HG02943 (cell line): Measurements from ENCODE around the gene TMEM179.
"Not testable (repeated sequence)": the region's sequence is repeated elsewhere in the genome, so short reads cannot be mapped to it uniquely, and the experiment has no call there.

Source experiments
- ATAC-seq: cut with Tn5 transposase; IDR thresholded peaks from one replicate; pipeline ENCODE4 v1.9.1; 2021; ENCODE audit warnings: mild to moderate bottlenecking, low read depth, moderate library complexity; ENCODE audit not compliant: unreplicated experiment

The TMEM179 gene

DNA sequence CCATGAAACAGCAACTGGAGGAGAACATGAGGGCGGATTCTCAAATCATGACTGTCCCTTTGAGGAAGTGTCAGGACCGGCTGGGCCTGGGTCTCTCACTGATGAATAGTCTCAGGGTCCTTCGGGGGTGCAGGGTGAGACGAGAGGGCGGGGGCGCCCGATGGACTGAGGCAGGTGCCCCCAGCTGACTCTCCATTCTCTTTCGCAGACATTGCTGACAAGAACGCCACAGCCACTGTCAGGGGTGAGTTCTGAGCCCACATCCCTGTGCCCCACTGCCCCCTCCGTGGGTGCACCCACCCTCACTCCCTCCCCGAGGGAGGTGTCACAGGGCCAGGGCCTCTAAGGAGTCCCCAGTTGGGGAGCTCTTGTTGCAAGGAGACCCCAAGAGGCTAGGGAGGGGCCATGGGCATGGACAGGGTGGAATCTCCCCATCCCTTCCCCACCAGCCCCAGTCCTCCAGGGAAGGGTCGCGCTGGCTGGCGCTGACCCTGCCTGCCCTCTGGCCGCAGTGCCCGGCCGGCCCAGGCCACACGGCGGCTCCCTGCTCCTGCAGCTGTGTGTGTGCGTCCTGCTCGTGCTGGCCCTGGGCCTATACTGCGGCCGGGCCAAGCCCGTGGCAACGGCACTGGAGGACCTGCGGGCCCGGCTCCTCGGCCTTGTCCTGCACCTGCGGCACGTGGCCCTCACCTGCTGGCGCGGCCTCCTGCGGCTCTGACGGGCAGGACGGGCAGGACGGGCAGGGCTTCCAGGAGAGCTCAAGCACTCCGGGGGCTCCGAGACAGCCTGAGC, 16.3 kb downstream of the TMEM179 start:
- ATAC-seq, result no peak

DNA sequence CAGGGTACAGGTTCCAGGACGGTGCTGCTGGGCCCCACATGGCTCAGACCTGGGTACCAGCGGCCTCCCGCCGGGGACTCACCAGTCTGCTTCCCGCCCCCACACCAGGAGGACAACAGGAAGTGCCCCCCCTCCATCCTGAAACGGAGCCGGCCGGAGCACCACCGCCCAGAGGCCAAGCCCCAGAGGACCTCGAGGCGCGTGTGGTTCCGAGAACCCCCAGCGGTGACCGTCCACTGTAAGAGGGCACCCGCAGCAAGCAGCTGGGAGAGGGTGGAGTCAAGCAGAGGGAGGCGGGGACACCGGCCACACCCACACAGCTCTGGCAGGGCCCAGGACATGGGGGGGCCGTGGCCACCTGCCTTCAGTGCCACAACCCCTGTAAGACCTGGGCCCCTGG, 16.9 kb downstream of the TMEM179 start:
- ATAC-seq, result no peak

GRCh38 chr14:104586832-104587620, 17.5 kb downstream of the TMEM179 start:
- no peak for ATAC-seq

DNA sequence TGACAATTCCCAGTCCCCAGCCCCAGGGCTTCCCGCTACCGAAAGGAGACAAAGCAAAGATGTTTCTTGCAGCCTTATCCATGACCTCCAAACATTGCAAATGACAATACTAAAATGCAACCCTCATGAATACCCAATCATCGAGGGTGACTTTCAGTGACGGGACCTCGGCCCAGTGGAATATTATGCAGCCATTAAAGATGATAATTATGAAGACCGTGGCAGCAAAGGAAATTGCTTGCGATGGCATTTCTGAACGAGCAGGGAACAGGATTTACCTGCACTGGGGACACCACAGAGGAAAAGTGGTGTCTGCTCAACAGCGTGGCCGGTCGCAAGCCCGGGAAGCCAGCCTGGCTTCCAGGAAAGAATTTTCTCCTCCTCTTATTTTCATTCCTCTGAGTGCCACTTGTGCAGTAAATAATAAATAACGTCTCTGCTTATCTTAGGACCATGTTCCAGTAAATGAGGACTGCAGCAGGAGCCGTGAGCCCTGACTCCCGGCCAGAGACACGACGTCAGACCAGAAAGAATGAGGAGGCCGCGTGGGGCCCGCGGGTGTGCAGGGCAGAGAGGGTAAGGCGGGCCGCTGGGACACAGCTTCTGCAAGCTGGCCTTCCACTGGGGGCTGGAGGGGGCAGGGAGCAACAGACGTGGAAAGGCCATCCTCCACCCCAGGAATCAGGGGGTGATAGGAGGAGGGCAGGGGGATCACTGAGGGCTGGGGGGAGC, 18.4 kb downstream of the TMEM179 start:
- ATAC-seq, result no peak

DNA sequence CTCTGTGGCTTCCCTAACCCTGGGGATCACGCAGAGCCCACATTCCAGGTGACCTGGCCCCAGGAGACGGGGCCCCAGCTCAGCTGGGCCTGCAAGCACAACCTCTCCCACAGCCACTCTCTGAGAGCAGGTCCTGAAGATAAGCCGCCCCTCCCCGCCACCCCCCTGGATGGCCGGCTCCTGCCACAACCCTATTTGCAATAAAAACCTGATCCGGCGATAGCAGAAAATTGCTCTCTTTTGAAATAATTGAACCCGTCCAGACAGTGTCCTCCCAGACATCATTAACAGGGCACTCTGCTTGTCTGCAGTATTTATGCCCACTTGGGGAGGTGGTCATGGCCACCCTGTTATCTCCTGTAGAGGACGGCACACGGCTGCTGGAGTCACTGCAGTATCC, 20.0 kb downstream of the TMEM179 start:
- ATAC-seq, result no peak

GRCh38 chr14:104583424-104584306, 20.9 kb downstream of the TMEM179 start:
- no peak for ATAC-seq

- ATAC-seq, result no peak
Observed at GRCh38 chr14:104582662-104583061, 21.9 kb downstream of the TMEM179 start.

- no peak for ATAC-seq
Observed at GRCh38 chr14:104582005-104582404, 22.6 kb downstream of the TMEM179 start.

- no peak for ATAC-seq
Observed at GRCh38 chr14:104581521-104581920, 23.1 kb downstream of the TMEM179 start.

DNA sequence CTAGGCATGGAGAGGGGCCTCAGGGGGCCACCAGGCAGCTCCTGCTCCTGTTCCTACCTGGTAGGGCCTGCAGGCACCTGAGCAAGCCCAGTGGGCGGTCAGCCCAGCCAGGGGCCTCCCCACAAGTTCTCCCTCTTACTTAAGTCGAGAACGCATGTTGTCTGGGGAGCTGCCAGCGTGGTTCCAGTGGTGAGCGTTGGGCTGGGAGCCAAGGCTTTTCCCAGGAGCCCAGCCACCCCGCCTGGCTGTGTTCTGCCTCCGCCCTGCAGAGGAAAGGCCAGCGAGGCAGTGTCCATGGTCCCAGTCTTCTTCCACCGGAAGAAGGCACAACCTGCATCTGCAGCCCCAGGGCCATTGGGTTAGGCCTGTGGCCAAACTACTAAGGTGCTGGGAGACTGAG, 23.6 kb downstream of the TMEM179 start:
- ATAC-seq, result no peak

DNA sequence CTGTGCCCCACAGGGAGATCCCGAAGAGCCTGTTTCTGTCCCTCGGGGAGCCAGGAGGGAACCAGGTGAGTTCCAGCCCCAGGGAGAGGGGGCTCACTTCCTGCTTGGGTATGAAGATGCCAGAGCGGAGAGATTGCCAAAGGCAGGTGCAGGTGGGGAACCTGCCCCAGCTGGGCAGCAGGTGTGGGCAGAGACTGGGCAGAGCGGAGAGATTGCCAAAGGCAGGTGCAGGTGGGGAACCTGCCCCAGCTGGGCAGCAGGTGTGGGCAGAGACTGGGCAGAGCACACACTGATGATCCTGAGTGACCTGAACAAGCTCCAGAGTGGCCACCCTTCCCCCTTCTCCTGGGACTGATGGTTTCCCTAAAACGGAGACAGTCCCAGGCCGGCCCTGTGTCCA, 24.6 kb downstream of the TMEM179 start:
- ATAC-seq, result not testable (repeated sequence)

DNA sequence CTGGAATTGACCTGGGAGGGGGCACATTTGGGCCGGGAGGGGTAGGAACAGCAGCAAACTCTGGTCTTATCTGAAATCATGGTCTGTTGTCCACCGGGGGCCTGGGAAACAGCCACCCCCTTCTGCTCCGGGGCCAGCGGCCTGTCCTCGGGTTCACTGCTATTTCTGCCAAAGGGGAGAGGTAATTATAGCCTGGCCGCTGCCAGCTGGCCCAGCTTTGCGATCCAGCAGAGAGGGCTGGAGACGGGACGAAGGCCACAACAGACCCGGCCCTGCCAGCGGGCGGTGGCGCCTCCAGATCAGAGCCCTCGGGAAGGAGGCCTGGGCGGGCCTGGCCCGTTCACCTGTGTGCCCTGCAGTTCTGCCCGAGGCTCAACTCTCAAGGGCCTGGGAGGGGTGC, 25.1 kb downstream of the TMEM179 start, which contains the start of gene C14orf180:
Gene C14orf180 (plus strand): TSS at position 258 of the 400 bp plus-strand sequence. CDS start 6,667 bp downstream, outside the sequence.
- ATAC-seq, result no peak

DNA sequence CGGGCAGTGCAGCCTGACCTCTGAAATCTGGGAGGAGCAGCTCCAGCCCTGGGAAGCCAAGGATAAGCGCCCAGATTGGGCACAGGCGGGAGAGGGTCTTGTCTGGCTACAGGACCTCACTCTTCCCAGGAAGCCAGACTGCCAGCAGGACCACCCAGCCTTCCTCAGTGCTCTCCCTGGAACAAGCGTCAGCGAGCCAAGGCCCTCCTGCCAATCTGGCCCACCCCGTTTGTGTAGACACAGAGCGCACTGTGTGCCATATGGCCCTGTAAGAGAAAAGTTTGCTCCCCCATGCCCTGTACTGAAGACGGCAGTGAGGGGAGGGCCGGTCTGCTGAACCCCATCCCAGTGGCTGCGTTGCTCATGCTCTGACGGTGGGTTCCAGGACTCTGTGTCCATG, 26.3 kb downstream of the TMEM179 start:
- ATAC-seq, result no peak

DNA sequence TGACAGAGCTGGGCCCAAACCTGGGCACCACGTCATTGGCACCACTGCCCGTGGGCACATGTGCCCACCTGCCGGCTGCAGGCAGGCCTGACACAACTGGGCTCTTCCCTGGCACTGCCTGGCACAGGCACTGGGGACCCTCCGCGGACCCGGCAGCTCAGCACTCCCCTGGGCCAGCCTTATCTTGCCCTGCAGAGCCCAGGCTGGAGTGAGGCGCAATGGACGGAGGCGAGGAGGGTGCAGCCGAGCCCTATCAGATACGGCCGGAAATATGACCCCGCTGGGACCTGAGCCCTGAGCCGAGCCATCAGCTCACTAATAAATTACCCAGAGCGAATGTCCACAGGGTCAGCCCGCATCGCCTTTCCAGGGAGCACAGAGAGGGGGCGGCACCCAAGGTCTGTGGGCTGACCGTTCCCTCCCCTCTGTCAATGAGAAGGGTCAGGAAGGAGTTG, 26.7 kb downstream of the TMEM179 start:
- ATAC-seq, result no peak

DNA sequence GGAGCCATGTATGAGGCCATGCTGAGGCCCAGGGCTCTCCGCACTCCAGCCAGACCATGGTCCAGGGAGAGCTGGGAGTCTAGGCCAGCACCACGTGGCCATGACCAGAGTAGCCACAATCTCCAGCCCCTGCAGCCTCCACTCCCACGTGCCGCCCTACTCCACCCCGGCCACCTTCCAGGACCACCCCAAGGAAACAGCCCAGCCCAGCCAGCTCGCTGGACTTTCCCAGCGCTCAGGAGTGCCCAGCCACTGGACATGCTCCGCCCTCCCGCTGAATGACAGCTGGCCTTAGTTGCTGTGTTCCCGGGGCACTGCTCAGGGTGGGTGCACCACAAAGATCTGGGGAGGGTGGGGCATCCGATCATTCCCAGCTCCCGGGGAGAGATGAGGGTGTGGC, 27.1 kb downstream of the TMEM179 start:
- ATAC-seq, result no peak

DNA sequence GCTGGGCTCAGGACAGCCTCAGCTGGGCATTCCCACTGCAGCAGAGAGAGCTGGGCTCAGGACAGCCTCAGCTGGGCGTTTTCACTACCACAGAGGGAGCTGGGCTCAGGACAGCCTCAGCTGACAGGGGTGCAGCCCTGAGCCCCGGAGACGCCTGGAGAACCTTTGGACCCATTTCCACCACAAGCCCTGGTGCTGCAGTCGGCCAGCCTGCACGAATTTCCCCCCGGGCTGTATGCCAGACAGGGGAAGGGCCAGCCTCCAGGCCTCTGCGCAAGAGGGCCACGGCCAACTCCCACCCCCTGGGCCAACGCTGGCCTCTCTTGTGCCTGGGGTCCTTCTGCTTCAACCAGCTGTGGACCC, 27.6 kb downstream of the TMEM179 start:
- ATAC-seq, result no peak

DNA sequence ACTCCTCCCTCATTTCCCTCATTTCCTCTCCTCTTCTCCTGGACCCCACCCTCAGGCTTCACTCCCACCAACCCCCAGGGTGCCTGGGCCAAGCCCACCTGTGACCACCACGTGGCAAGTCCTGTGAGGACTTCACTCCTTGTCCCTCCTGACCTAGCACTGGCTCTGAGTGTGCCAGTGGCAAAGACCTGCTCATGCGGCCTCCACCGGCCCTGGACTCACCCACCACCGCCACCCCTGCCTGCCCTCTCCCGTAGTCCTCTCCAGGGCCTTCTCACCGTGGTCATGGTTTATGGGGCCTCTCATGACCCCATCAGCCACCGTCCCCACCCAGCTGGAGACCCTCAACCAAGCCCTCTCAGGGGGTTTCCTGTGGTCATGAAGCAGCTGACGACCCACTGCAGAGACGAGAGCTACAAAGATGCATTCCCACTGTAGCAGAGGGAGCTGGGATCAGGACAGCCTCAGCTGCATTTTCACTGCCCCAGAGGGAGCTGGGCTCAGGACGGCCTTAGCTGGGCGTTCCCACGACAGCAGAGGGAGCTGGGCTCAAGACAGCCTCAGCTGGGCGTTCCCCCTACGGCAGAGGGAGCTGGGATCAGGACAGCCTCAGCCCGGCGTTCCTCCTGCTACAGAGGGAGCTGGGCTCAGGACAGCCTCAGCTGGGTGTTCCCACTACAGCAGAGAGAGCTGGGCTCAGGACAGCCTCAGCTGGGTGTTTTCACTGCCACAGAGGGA, 28.2 kb downstream of the TMEM179 start:
- no peak for ATAC-seq

DNA sequence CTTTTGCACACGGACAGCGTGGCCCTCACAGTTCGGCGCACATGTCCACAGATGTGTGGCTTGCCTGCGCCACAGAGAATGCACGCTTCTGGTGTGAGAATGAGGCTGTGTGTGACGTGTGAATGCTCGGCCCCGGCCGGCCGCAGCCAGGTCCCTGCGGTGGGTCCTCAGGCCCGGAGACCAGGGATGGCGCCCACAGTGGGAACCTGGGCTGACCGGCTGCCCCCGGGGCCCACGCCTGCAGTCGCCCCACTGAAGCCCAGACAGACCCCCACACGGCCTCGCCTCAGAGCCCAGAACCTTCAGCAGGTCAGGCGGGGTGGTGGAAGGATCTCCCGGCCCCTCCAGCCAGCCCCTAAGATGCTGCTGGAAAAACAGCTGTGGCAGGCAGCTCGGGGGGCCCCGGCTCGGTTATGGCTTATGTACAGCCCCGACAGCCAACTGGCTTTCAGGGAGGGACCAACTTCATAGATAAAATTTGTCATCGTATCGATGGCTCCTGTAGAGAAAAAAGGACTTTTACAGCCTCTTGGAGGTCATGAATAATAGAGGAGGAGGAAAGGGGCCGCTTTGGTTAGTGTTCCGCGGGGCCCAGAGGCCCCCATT, 29.5 kb downstream of the TMEM179 start:
- ATAC-seq, result no peak

DNA sequence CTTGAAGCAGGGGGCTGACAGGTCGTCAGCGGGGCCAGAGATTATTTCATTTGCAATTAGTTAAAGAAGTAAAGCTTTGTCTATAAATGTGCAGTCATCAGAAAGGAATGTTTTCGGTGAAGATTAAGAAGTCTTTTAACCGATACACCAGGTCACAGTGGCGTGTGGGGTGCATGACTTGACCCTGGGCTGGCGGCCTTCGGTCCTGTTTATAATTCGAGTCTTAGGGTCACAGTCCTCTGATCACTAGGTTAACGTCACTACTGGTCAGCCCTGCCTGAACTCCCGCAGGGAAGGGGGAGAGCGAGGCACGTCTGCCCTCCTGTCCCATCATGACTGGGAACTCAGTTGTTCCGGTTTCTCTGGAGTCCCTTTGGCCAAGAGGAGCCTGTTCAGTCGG, 30.0 kb downstream of the TMEM179 start:
- ATAC-seq, result no peak
